ENCODE measurements around the gene ELL2.
"Not testable (repeated sequence)": the region's sequence is repeated elsewhere in the genome, so short reads cannot be mapped to it uniquely, and the experiment has no call there.

The ELL2 gene

GRCh38 chr5:95859661-95860060 is 102.0 kb downstream of the ELL2 start:
- no peak for DNase-seq (ENCODE audit: low read depth in 2 of 2)

- peak; percentile 89 to 91 for DNase-seq (ENCODE audit: low read depth in 2 of 2)
Measured at GRCh38 chr5:95858661-95859595, 102.7 kb downstream of the ELL2 start.

GRCh38 chr5:95858023-95858461 is 103.6 kb downstream of the ELL2 start:
- DNase-seq (ENCODE audit: low read depth in 2 of 2) = no peak

GRCh38 chr5:95857185-95857945 is 104.3 kb downstream of the ELL2 start:
- no peak for DNase-seq (ENCODE audit: low read depth in 2 of 2)

GRCh38 chr5:95856501-95856981 is 105.1 kb downstream of the ELL2 start:
- no peak for DNase-seq (ENCODE audit: low read depth in 2 of 2)

GRCh38 chr5:95853490-95853889 is 108.2 kb downstream of the ELL2 start:
- DNase-seq (ENCODE audit: low read depth in 2 of 2) = no peak

- DNase-seq (ENCODE audit: low read depth in 2 of 2) = no peak
Measured at GRCh38 chr5:95852567-95852966, 109.1 kb downstream of the ELL2 start.

- not testable (repeated sequence) for DNase-seq (ENCODE audit: low read depth in 2 of 2)
Measured at GRCh38 chr5:95851141-95851540, 110.5 kb downstream of the ELL2 start.

GRCh38 chr5:95850391-95850894 is 111.2 kb downstream of the ELL2 start:
- no peak for DNase-seq (ENCODE audit: low read depth in 2 of 2)

GRCh38 chr5:95848701-95849100 is 113.0 kb downstream of the ELL2 start:
- DNase-seq (ENCODE audit: low read depth in 2 of 2) = no peak

GRCh38 chr5:95847261-95847592 is 114.4 kb downstream of the ELL2 start:
- DNase-seq (ENCODE audit: low read depth in 2 of 2) = no peak

GRCh38 chr5:95846554-95847260 is 114.9 kb downstream of the ELL2 start:
- DNase-seq (ENCODE audit: low read depth in 2 of 2) = peak; percentile 52 to 53

GRCh38 chr5:95845391-95845790 is 116.3 kb downstream of the ELL2 start:
- no peak for DNase-seq (ENCODE audit: low read depth in 2 of 2)

GRCh38 chr5:95843733-95844223 is 117.9 kb downstream of the ELL2 start:
- DNase-seq (ENCODE audit: low read depth in 2 of 2) = no peak

- peak in 1 of 2 donors; percentile 45 for DNase-seq (ENCODE audit: low read depth in 2 of 2)
Measured at GRCh38 chr5:95842854-95843544, 118.7 kb downstream of the ELL2 start.

GRCh38 chr5:95841914-95842812 is 119.5 kb downstream of the ELL2 start:
- no peak for DNase-seq (ENCODE audit: low read depth in 2 of 2)

GRCh38 chr5:95840956-95841705 is 120.5 kb downstream of the ELL2 start:
- no peak for DNase-seq (ENCODE audit: low read depth in 2 of 2)

- DNase-seq (ENCODE audit: low read depth in 2 of 2) = no peak
Measured at GRCh38 chr5:95839658-95840057, 122.0 kb downstream of the ELL2 start.

GRCh38 chr5:95838556-95838955 is 123.1 kb downstream of the ELL2 start:
- DNase-seq (ENCODE audit: low read depth in 2 of 2) = no peak

Measured in activated CD4-positive, alpha-beta T cell treated with anti-CD3 and anti-CD28 coated beads for 24 hours (primary cell).